Measurements from ENCODE around the gene ADARB2.
"Not testable (repeated sequence)": the region's sequence is repeated elsewhere in the genome, so short reads cannot be mapped to it uniquely, and the experiment has no call there.

The ADARB2 gene

DNA sequence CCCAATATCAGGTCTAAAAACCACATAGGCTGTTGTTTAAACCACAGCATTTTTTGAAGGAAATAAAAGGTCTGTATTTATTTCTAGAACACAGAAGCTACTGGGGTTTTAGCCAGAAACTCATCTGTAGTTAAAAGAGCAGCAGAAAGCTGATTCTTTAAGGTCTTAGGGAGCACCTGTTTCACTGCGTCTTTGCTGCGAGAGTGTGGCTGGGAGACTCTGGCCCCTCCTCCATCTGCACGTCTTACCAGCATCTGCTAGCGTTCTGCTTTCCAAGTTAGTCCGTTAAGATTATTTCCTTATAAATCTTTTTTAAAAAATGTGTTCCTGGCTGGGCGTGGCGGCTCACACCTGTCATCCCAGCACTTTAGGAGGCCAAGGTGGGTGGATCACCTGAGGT lies 95.9 kb downstream of the ADARB2 start:
- DNase-seq (ENCODE audit: low read depth), result no peak

DNA sequence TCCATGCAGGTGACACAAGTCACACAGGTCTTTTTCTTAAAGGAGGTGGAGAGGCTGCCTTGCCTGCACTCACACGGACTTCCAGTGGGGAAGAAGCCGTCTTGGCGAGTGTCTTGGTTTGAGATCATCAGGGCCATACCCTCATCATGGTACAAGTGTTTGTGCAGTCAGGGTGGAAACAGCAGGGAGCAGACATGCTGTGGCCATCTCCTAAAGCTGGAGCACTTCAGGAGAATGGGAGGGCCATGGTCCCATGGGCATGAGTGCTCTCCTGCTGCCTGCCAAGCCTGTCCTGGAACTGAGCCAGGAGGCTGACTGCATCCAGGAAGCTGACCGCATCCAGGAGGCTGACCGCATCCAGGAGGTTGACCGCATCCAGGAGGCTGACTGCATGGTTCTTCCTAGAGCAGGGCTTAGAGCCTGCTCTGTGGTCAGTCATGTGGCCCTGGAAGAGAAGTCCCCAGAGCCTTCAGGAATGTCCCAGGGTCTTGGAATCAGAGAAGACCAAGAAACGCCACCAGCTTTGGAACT lies 98.4 kb downstream of the ADARB2 start:
- no peak for DNase-seq (ENCODE audit: low read depth)

DNA sequence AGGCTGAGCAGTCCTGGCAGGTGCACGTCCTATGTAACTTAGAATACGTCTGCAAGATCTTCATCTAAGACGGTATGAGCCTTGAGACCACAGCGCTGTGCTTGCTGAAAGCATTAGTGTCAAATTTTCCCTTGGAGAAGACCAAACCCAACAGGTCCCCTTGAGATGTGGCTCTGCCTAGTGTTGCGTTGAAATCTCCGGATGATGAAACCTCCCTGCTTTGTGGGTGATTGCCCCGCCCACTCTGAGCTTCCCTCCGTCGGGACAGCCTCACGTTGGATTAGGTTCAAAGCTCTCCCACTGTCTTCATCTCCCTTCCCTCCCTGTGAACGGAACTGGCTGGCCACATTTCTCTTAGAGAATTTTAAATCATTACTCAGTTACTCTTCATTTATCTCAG lies 102.0 kb downstream of the ADARB2 start:
- no peak for DNase-seq (ENCODE audit: low read depth)

DNA sequence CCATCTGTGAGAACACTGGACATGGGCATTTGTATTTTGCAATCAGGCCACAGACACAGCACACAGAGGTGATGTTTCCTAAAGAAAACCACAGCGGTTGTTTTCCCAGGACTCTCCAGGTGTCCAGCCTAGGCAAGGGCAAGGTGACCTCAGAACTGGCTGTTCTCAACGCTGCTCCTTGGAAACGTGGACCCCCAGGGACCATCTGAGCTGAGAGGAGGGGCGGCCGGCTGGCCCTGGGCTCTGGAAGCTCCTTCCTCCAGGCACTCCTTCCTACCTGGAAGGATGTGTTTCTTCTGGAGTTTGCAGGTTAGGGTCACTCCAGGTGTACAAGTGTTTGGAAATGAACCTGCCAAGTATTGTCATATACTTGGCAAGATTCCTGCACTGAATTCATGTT lies 103.1 kb downstream of the ADARB2 start:
- DNase-seq (ENCODE audit: low read depth), result no peak

DNA sequence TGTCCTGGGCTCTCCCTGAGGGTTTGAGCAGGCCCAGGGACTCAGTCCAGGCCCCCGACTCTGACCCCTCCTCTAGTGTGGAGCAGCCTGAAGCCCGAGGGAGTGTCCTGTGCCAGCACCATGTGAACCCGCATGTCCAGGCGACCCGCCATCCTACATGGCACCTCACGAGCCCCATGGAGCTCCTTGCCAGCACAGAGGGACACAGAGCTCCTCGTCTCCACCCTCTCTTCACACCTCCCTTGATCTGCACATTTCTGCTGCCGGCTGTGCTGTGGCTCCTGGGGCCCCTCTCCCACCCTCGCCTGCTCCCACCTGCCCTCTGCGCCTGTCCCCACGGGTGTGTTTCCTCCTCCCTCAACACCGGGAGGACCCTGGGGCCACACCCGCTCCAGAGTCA lies 103.5 kb downstream of the ADARB2 start:
- DNase-seq (ENCODE audit: low read depth), result no peak

DNA sequence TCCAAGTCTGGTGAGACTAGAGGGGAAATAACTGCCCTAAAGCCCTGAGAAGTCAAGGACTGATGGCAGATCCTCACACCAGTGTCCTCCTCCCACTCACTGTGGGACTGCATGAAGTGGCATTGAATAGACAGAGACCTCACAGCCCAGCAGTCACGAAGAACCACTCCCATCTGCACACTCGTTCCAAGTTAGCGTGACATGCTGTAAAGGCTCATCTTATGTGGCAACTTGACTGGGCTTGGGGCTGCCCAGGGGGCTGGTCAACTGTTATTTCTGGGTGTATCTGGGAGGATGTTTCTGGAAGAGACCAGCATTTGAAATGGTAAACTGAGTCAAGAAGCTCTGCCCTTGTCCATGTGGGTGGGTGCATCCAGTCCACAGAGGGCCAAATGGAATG lies 104.7 kb downstream of the ADARB2 start:
- DNase-seq (ENCODE audit: low read depth), result no peak

DNA sequence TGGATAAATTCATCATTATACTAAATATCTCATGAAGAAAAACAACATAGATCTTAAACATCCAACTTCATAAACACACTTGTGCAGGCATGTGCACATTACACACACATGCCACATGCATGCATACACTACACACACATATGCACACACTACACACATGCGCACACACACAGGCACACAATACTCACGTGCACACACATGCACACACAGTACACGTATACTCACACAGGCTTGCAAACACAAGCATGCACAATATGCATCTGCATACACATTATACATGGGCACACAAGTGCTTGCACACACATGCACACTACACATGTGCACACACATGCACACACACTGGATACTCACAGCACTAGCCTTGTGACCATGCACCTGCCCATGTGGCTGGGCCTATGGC lies 105.2 kb downstream of the ADARB2 start:
- DNase-seq (ENCODE audit: low read depth), result no peak

DNA sequence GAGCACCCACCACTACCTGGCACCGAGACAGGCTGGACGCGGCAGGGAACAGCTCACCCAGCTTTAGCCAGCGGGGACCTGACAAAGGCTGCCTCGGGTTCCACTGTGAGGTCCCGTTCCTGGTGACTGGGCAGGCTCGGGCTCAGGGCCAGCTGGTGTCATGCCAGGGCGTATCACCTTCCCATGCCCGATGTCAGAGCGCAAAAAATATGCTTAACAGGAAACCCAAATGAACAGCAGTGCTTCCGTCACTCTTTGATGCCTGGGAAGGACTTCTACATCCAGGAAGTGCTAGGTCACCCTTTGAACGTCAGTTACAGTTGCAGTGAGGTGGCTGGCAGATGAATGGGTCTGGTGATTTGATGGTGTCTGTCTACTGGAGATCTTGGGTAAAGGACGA lies 106.0 kb downstream of the ADARB2 start:
- no peak for DNase-seq (ENCODE audit: low read depth)

DNA sequence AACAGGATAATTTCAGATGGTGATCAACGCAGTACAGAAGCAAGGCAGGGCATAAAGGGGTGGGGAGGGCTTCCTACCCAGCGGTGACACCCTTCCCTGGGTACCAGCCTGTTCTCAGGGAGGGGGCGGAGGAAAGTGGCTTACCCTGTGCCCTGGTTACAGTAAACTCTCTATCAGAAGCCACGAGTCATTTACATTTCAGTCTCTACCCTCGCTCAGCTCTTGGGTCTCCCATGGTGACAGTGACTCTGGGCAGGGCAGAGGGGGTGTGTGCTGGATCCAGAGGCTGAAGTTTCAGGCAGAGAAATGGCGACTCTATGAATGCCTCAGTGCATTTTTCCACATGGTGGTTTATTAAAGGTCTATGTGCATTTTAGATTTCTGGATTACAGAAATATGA lies 107.0 kb downstream of the ADARB2 start:
- no peak for DNase-seq (ENCODE audit: low read depth)

DNA sequence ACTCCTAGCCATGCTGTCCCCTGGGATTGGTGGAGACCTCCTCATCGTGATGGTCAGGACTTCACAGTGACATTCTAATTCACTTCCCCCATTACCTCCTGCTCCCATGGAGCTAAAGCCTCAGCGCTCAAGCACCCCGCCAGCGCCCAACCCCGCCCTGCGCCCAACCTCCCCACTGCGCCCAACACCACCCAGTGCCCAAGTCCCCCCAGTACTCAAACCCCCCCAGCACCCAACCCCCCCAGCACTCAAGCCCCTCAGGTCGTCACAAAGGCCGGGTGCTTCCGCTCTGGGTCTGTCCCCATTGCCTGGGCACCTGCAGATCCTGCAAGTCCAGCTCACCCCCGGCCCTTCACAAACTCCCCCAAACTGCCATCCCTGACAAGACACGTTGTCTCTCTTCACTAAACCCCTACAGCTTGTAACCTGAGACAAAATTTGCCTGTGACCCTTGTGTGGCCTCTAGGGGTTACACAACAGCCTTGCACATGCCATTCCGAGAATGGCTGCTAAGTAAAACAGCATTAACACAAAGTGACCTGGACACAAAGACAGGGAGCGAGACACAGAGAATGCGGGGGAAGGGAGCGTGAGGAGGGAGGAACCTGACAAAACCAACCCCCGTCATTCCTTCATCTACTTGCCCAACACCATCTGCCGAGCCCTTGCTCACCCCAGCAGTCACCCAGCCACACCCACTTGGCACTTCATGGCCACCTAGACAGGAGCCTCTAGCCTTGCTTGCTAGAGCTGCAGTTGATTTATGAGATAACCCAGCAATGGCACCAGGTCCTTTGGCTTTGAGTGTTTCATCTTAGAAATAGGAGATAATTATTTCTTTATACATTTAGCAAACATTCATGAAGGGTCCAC lies 107.8 kb downstream of the ADARB2 start:
- DNase-seq (ENCODE audit: low read depth), result no peak

DNA sequence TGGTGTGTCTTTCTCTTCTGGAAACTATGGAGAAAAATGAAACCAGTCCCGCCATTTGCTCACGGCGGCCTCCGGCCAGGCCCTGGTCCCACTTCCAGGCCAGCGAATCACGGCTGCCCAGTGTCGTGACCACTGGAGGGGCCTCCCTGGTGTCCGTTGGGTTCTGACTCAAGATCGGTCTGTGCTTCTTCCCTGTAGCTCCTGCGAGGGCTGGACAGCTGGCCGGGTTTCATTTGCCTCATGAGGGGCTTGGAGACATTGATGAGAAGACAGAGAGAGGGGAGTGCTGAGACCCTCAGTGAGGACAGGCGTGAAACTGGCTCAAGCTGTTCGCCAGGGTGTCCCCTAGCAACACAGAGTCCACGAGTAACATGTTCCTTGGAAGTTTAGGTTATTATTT lies 108.6 kb downstream of the ADARB2 start:
- no peak for DNase-seq (ENCODE audit: low read depth)

DNA sequence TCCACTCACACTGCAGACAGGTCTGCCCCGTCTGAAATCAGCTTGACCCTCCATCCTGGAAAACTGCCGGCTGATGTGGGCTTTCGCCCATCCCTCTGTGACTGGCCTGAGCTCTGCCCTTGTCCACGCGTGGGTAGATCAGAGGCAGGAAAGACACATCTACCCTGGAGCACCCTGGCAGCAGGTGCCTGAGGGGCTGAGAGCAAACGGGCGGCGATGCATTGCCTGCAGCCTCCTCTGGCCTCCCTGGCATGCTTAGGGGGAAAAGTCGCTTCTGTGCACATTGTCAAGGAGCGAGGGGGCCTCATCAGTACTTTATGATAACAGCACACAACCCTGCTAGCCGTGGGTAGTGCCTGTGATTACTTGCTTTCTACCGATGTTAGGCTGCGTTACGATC lies 109.4 kb downstream of the ADARB2 start:
- no peak for DNase-seq (ENCODE audit: low read depth)

DNA sequence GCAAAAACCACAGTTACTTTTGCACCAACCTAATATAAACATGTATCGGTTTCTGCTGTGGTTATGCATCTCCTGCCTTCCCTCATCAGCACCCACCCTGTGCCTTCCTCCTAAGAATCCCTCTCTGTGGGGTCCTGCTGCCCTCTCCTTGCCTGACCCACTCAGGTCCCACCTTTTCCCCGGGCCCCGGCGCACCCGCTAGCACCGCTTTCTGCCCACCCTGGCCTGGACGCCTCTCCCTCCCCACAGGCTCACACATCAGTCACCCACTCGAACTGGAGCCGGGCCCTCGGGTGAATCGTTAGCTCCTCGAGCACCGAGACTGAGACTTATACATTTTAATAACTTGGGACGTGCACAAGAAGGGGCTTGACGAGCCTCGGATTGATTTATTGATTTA lies 110.5 kb downstream of the ADARB2 start:
- no peak for DNase-seq (ENCODE audit: low read depth)

DNA sequence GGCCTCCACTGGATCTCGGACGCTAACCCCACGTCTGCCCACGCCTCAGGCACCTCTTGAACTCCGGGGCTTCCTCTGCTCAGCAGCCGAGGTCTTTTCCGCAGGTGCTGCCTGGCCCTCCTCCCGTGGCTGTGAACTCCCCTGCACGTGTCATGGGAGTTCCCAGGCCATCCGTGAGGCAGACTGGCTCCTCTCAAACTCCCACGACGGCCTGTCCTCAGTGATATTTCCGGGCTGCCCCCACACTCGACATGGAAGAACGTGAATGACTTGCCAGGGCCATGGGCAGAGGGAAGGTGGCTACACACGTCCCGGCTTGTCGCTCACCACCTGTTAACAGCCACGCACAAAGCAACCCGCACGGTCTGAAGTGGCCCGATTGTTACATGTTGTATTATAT lies 110.9 kb downstream of the ADARB2 start:
- DNase-seq (ENCODE audit: low read depth), result no peak

DNA sequence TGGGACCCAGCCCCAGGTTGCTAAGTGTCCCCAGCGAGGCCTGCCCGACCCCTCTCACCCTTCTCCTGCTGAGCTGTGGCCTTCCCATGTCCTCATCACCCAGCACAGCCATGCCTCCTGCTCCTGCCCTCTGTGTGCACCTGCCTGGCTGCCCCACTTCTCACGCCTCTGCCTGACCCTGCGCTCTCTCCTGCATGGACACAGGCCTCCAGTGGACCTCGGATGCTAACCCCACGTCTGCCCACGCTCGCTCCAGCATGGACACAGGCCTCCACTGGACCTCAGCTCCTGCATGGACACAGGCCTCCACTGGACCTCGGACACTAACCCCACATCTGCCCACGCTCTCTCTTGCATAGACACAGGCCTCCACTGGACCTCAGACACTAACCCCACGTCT lies 111.6 kb downstream of the ADARB2 start:
- no peak for DNase-seq (ENCODE audit: low read depth)

DNA sequence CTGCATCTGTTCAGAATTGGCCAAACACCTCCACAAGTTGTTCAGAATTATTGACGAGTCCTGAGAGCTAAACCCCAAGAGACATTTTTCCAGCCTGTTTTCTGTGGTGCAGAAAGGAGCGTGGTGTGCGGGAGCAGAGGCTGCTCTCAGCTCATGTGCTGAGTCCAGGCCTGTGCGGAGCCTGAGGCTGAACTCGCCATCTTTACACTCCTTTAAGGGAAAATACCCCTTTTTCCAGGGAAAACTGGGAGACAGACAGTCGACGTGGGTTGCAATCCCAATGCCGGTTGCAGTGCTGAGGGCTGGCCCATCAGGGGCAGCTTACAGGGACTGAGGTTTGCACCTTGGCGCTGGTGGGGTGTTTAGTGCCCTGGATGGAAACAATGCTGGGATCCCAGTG lies 112.2 kb downstream of the ADARB2 start:
- DNase-seq (ENCODE audit: low read depth), result no peak

DNA sequence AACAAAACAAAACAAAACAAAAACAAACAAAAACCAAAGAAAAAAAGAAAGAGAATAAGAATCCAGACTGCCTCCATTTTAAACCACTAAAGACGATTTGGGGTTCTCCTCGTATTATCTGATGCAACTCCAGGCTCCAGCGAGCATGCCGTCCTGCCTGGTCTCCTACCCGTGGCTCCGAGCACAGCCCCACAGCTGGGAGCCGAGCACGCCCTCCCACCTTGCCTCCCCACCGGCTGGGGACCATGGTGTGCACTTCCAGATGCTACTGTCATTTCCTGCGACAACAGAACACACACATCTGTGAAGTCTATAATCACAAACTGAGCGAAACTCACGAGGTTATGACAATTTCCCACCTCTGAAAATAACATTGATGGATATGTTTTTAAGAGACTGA lies 113.1 kb downstream of the ADARB2 start:
- no peak for DNase-seq (ENCODE audit: low read depth)

DNA sequence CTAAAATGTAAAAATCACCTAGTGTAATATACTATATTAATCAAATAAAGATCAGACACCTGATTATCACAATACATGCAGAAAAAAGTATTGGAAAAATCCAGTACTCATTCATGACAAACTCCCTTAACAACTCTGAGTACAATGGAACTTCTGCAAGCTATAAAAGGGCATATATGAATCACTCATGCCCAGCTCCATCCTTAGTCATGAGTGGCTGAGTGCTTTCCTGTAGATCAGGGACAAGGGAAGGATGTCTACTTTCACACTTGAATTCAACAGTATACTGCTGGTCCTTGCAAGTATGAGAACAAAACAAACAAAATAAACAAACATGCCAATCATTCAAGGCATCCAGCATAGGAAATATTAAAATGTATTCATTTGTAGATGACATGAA lies 116.5 kb downstream of the ADARB2 start:
- DNase-seq (ENCODE audit: low read depth), result no peak

DNA sequence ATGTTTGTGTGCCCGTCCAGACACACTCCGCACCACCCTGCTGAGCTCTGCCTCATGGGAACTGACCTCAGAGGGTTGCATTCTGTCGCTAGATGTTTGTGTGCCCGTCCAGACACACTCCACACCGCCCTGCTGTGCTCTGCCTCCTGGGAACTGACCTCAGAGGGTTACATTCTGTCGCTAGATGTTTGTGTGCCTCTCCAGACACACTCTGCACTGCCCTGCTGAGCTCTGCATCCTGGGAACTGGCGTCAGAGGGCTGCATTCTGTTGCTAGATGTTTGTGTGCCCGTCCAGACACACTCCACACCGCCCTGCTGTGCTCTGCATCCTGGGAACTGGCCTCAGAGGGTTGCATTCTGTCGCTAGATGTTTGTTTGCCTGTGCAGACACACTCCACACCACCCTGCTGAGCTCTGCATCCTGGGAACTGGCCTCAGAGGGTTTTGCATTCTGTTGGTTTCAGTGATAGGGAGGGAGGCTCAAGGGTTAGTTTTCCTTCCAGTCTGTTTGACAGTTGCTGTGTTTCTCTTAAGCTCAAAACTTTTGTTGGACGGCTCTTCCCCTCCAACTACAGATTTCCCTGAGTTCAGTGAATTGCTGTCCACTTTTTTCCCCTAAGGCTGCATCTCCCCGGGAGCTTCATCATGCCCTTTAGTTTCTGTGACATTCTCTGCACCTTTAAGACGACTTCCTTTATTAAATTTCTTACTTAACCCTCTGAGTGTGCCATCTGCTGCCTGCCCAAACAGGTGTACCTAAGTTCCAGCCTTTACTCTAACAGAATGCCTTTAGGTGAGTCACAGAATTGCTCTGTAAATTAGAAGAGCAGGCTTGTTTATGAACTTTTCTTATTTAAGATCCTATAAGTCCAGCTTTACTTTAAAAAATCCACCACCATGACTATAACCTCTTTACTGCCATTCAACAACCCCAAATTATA lies 119.7 kb downstream of the ADARB2 start:
- DNase-seq (ENCODE audit: low read depth), result not testable (repeated sequence)

DNA sequence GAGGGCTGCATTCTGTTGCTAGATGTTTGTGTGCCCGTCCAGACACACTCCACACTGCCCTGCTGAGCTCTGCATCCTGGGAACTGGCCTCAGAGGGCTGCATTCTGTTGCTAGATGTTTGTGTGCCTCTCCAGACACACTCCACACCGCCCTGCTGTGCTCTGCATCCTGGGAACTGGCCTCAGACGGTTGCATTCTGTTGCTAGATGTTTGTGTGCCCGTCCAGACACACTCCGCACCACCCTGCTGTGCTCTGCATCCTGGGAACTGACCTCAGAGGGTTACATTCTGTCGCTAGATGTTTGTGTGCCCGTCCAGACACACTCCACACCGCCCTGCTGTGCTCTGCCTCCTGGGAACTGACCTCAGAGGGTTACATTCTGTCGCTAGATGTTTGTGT lies 120.6 kb downstream of the ADARB2 start:
- DNase-seq (ENCODE audit: low read depth), result not testable (repeated sequence)

DNA sequence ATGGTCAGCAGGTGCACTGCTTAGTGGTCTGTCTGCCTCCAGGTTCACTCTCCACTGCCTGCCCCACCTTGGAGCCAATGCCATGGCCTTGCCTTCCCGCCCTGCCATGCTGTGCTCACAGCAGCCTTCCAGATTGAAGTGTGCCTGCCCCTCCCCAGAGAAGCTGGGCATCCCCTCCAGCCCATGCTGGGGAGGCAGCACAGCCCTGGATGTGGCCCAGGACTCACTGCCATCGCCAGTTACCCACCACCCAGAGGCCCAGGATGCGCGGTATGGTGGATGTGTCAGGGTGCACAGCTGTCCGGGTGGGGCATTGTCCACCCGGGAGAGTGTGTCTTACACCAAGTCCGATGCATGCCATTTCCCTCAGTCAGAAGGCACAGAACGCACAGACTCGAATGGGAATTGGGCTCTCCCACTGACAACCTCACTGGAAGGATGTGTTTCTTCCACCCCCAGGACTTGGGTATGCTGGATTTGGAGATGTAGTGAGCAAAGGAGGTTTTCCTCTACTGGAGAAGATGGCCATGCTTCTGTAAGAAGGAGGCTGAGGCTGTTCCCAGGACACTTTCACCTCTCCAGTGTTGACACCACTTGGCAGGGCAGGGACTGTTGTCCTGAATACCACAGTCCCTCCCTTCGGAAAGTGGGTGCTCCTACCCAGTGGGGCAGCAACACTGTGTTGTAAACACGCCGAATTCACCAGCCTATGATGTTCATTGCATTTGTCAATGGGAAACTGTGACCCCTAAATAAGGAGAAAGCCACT lies 122.0 kb downstream of the ADARB2 start:
- DNase-seq (ENCODE audit: low read depth), result no peak

DNA sequence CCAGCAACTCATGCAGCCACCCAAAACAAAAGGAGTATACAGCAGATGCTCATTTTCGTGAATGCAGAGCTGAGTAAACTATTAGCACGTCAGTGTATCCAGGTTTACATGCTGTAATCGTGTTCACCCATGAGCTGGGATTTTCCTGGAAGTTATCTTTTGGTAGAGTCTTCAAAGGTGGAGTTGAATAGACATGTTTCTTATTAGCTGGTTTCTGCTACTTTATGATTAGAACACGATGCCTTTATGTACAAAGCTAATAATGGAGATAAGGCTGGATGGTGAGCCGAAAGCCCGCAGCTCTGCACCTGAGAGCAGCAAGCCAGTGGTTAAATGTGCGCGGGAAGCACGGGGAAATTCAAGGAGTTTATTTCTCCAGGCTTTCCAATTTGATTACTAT lies 123.8 kb downstream of the ADARB2 start:
- no peak for DNase-seq (ENCODE audit: low read depth)
